UCSD-AML1 (cell line): ENCODE results near the gene PRH2.

Source experiments
- DNase-seq: peaks from one replicate; lab custom pipeline; 2025; ENCODE audit not compliant: unreplicated experiment; lab: John Stamatoyannopoulos, UW

Gene PRH2

GRCh38 chr12:10928746-10929286 lies at the start of gene PRH2:
TSS of gene PRH2 (plus strand) at chr12:10929236. CDS start at chr12:10929274, 38 bp downstream.
- DNase-seq: no peak

GRCh38 chr12:10884086-10884725 lies 44.8 kb upstream of the PRH2 start, which contains the start of gene PRH1:
TSS of gene PRH1 (minus strand) at chr12:10884255. CDS start at chr12:10884217, 38 bp downstream.
- no peak for DNase-seq

DNA sequence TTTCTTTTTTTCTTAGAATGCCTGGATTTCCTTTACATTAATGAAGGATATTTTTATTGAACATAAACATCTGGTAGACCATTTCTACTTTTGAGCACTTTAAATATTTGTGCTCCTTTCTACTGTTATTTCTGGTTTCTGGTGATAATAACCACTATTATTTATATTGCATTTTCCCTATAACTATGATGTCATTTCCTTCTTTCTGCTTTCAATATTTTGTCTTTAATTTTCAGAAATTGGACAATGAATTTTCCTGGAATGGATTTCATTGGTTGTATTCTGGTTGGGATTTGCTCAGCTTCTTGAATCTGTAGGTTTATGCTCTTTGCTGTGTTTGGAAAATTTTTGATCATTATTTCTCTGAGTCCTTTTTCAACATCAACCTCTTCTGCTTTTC lies 39.8 kb upstream of the PRH2 start:
- no peak for DNase-seq

DNA sequence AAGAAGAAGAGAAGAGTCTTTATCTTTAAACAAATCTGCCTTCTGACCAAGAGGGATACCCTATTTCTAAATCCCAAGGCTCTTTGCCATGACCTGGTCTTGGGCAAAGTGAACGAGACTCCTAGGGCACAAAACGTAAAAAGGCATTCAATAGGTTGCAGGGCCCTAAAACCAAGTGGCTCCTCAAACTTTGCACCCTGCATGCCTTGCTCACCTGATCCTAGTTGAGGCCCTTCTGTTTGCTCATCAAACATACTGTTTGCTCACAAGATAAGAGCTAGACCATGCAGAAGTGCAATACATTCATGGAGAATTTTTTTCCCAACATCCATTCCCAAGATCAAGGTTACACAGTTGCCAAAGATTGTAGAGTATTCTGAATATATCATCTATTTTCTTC lies 37.1 kb upstream of the PRH2 start:
- DNase-seq: no peak

GRCh38 chr12:10896854-10897253 lies 32.2 kb upstream of the PRH2 start:
- no peak for DNase-seq

DNA sequence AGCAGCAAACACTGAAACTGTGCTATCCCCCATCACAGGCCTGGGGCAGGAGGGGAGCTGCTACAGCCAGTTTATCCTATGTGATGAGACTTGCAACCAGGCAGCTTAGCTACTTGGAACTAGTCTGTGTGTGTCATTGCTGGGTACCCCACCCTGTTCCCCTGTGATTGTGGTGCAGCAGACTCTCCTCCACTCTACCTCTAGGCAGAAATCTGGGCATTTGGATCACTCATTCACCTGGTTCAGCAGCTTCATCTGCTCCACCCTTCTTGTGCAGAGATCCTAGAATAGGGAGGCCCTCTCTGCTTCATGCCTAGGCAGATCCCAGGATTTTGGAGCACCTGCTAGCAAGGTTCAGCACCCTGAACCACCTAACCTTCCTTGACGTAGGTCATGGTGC lies 28.5 kb upstream of the PRH2 start:
- DNase-seq: no peak

- no peak for DNase-seq
Measured at GRCh38 chr12:10900972-10901371, 28.1 kb upstream of the PRH2 start.

DNA sequence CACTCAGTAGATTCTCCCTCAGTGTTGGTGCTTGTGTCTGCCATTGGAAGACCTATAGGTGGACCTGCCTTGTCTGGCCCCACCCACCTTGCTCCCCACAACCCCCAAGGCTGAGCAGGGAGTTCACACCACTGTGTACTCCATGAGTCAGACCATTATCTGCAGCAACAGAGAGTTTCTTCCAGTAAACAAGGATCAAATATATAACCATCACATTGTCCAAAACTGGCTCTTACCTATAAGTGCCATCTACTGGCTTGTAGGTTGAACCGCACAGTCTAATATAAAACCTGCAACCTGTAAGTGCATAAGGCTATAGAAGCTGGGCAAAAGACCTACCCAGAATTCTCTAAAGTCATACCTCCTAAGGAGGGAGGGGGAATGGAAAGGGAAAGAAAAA lies 27.6 kb upstream of the PRH2 start:
- DNase-seq: no peak

DNA sequence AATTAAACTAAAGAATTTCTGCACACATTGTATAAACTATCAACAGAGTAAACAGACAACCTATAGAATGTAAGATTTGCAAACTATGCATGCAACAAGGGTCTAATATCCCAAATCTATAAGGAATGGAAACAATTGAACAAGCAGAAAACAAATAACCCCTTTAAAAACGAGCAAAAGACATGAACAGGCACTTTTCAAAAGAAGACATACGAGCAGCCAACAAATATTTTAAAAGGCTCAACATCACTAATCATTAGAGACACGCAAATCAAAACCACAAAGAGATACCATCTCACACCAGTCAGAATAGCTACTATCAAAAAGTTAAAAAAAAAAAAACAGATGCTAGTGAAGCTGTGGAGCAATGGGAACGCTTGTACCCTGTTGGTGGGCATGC lies 24.4 kb upstream of the PRH2 start:
- DNase-seq: no peak

GRCh38 chr12:10909462-10909861 lies 19.6 kb upstream of the PRH2 start, which contains the start of gene TAS2R13:
TSS of gene TAS2R13 (minus strand) at chr12:10909562. CDS start at chr12:10909298, 264 bp downstream.
- DNase-seq: no peak

DNA sequence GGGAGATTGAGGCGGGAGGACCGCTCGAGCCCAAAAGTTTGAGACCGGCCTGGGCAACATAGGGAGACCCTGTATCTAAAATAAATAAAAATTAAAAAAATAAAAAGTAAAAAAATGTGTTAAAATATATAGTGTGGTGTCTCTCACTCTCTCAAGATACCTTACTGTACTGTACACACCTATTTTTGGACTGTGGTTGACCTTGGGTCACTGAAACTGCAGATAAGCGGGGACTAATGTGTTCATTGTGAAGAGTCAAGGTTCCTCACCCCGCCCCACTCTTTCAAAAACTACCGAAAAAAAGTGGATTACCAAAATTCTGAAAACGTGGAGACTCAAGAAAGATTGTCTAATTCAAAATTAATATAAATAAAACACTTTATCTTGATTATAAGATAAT lies 18.7 kb upstream of the PRH2 start:
- no peak for DNase-seq

DNA sequence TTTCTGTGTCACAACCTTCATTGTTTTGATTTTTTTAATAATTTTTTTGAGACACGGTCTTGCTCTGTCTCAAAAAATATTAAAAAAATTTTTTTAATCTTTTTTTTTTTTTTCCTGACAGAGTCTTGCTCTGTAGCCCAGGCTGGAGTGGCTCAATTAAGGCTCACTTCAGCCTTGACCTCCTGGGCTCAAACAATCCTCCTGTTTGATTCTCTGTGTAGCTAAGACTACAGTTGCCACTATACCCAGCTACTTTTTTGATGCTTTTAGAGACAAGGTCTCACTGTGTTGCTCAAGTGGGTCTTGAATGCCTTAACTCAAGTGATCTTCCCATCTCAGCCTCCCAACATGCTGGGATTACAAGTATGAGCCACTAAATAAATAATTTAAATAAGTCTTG lies 9.2 kb upstream of the PRH2 start:
- no peak for DNase-seq

- DNase-seq: no peak
Measured at GRCh38 chr12:10926269-10926668, 2.8 kb upstream of the PRH2 start.

GRCh38 chr12:10936506-10936905 lies 7.5 kb downstream of the PRH2 start:
- no peak for DNase-seq

GRCh38 chr12:10939163-10939562 lies 10.1 kb downstream of the PRH2 start, which contains the start of gene TAS2R14:
TSS of gene TAS2R14 (minus strand) at chr12:10939263. CDS start at chr12:10939207, 56 bp downstream.
- DNase-seq: no peak

DNA sequence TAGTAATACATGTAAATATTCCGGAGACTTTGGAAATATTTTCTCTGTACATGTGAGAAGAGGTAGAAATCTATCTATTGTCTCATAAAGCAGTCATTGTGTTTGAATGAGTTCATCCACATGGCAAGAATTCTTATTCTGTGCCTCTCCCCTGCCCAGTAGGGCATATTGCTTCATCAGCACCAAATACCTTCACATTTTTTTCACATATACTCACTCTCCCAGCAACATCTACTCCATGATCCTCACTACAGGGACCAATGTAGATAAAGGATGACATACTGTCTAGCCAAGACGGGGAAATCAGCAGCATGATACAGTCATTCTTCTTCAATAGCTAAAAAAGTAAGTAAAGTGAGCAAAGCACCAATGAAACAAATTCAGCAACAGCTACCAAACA lies 11.4 kb downstream of the PRH2 start:
- DNase-seq: no peak

DNA sequence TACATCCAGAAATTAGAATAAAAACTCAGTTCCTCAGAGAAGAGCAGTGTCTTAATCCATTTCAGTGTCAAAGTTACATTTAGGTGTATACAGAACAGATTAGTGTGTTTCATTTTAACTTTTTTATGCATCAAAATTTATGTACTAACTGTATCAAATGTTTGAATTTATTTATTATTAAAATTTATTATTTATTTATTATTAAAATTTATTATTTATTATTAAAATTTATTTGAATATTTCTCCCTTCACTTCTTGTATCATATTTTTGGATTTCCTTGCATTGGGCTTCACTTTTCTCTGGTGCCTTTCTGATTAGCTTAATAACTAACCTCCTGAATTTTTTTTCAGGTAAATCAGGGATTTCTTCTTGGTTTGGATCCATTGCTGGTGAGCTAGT lies 12.3 kb downstream of the PRH2 start:
- DNase-seq: no peak

DNA sequence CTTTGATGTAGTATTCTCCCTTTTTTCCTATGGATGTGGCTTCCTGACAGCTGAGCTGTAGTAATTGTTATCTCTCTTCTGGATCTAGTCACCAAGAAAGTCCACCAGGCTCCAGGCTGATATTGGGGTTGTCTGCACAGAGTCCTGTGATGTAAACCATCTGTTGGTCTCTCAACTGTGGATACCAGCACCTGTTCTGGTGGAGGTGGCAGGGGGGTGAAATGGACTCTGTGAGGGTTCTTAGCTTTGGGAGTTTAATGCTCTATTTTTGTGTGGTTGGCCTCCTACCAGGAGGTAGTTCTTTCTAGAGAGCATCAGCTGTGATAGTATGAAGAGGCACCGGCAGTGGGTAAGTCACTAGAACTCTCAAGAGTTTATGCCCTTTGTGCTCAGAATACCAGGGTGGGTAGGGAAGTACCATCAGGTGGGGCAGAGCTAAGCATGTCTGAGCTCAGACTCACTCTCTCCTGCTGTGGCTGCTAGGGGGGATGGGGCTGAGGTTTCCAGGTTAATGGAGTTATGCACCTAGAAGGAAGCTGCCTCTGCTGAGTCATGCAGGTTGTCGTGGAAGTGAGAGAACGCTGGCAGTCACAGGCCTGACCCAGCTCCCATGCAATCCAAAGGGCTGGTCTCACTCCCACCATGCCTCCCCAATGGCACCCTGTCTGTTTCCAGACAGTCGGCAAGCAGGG lies 13.0 kb downstream of the PRH2 start:
- peak; percentile 13 for DNase-seq

DNA sequence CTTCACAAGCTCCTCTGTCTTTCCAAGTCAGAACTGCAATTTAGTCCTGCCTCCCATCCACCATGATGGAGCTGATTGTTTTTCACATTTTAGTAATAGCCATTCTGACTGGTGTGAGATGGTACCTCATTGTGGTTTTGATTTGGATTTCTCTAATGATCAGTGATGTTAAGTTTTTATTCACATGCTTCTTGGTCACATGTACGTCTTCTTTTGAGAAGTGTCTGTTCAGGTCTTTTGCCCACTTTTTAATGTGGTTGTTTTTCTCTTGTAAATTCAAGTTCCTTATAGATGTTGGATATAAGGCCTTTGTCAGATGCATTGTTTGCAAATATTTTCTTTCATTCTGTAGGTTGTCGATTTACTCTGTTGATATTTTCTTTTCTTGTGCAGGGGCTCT lies 14.1 kb downstream of the PRH2 start:
- DNase-seq: no peak

DNA sequence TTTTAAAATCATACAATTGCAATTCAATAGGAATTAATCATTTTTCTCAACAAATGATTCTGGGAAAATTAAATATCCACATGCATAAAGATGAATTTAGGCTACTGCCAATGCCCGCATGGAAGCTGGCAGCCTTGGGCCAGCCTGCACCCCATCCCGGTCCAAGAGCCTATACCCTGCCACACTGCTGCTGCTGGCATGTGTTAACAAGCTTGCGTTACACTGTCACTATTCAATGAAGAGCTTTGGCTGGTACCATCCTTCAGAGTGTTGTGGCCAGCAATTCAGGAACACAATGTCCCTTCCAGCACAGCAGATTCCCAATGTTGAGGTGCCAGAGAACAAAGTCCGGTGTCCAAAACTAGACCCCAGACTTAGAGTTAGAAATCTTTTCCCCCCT lies 23.6 kb downstream of the PRH2 start:
- no peak for DNase-seq

- no peak for DNase-seq
Measured at GRCh38 chr12:10956085-10956484, 27.0 kb downstream of the PRH2 start.

GRCh38 chr12:10957741-10958140 lies 28.7 kb downstream of the PRH2 start:
- no peak for DNase-seq
